Measurements from ENCODE around the gene NRBF2. TPM values are rescaled to one million over a fixed set of nuclear protein-coding genes. Genes with fewer than 3 reads are reported as not detected.

The NRBF2 gene
- total RNA-seq, 1 donor from 2014 or later: 14.2 TPM

DNA sequence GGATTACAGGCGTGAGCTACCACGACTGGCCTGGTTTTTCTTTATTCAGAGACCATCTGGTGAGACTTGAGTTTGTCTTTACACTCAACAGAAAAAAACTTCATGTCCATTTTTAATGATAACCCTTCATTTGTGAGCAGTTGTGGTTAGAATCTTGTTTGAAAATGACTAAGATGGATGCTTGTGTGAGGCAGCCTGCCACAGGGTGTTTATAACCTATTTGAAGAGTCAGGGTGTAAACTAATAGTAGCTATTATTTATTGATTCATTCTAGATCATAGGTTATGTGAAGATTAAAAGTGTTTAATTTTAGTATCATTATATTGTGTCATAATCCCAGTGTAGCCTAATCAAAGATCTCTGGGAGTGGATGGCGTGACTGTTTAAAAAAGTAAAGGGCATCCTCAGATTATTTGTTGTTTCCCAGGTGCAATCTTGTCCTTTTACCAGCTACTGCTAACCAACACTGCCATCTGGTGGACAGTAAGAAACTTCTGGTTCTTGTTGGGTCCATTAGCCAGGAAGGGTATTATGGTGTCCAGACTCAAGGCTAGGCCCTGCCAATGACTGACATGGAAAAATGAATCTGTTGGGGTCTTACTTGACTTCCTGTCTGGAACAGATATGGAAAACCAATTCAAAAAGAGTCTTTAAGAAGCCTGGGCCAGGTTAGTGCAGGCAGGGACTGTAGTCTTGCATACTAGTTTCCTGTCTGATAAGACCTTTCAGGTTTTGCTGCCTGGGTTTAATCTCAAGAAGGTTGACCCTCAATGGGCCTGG lies 24.9 kb downstream of the NRBF2 start:
- DNase-seq (ENCODE audit: low read depth in 2 of 2): peak; percentile 83 to 90

DNA sequence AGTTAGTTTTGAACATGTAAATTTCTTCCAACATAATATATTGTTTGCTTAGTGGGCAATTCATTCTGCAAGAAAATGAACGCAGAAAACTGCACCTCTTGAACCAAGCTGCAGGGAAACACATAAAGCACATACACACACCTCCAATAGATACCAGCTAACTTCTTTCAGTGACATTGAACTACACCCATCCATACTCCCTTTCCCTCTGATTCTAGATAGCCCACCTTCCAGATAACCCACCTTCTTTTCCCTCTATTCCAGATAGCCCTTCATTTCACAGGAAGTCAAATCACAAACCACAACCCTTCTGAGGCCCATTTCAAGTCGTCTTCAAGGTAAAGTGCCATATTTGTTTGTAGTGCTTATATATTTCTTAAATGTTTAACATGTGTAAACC lies 28.5 kb downstream of the NRBF2 start:
- DNase-seq (ENCODE audit: low read depth in 2 of 2): no peak

DNA sequence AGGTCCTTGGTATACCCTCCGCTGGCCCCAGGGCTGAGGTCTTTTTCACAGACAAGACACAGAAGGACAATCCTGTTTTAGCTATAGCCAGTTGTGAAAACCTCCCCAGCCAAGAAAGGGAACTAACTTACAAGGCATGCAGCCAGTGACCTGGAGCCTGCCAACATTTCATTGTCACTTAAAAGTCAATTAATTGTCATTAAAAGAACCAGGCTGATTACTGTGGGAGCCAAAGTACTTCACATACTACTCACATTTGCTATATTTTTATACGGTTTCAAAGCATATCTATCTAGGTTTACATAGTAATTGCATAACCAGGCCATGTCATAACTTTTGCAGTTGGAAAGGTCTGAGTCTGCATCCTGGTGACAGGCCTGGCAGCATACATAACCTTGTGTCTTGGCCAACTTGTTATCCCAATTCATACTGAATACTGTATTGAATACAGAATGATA lies 31.1 kb downstream of the NRBF2 start:
- no peak for DNase-seq (ENCODE audit: low read depth in 2 of 2)

DNA sequence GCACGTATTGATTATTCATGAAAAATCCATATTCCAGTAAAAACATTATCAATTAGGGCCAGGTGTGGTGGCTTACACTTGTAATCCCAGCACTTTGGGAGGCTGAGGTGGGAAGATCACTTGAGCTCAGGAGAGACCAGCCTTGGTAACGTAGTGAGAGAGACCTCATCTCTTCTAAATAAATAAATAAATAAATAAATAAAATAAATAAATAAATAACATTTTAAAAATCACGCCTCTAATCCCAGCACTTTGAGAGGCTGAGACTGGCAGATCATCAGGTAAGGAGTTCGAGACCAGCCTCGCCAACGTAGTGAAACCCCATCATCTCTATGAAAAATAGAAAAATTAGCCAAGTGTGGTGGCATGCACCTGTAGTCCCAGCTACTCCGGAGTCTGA lies 32.1 kb downstream of the NRBF2 start:
- no peak for DNase-seq (ENCODE audit: low read depth in 2 of 2)

DNA sequence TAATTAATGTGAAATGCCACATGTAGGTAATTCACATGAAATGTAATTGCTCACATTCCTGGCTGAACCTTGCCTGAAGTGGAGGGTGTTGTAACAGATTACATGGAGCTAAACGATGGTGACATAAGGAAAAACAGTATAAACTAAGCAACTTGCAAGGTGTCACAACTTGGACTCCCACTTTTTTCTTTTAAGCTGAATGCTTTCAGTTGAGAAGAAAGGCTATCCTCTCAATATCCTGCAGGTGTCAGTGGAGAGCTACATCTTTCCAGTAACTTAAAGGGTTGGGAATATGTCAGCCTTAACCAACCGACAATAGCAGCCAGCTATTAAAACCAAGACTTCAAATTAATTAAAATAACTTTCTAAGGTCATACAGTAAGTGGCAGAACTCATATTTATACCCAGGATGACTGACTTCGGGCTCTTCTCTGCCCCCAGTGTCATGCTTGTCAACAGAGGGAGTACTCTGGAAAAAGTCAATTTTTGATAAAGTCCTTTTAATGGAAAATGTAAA lies 33.7 kb downstream of the NRBF2 start:
- DNase-seq (ENCODE audit: low read depth in 2 of 2): peak; percentile 77 to 83

DNA sequence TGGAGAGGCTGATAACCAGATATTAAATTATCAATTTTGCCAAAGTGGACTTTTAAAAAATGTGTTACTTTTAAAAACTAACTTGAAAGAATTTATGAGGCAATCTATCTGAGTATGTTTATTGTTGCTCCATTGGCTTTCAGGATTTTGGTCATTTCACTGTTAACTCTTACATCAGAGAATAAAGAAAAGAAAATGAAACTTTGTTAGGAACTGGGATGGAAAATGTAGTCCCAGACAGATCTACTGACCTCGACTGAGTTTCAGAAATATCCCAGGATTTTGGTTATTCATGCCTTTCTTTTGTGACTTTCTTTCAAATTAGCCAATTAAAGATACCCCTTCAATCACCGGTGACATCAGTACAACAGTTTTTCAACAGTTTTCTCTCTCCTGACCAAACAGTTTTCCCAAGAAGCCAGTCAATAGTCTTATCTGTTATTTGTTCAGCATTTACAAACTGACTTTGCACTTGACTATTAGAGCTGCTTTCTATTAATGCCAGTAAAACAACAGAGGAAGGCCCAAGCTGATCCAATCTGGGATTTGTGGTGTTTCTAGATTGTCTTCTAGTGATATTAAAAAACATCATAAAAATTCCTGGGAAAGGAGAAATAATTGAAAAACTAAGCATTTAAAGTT lies 35.8 kb downstream of the NRBF2 start:
- DNase-seq (ENCODE audit: low read depth in 2 of 2): no peak

DNA sequence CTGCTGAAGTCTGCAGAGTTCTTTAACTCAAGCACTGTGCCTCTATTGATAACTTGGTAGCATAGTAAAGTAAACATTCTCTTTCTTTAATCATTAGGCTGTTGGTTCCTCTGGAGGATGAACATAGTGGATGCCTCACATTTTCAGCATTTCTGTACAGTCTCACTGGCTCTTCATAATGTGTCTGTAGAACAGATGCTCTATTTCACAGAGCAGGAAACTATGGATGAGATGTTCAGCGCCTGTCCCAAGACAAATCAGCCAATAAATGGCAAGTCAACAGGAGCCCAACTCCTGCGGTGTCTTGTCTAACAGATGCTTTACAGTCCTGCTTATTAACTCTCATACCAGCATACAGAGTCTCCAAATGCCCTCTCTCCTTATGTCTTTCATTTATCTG lies 36.5 kb downstream of the NRBF2 start:
- DNase-seq (ENCODE audit: low read depth in 2 of 2): no peak

DNA sequence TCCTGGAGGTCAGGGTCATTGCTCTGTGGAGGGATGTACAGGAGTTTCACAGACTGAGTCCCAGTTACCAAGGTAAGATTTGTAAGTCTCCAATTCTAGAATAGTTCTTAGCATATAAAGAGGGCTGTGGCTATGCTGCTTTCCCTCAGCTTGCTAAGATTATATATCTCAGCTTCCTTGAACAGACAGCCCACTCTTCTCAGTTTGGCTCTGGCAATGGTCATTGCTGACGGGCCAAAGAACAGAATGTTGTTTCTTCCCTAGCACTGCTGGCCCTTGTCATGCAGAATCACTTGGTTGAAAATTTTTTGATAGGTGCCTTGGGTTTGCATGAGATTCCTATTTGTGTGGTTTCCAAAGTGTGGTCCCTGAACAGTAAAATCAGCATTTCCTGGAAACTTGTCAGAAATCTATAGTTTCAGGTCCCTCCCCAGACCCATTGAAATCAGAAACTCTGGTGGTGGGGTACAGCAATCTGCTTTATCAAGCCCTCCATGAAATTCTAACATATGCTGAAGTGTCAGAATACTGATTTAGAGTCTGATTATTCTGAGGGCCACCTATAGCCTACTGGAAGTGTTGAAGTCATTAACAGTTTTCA lies 38.2 kb downstream of the NRBF2 start:
- DNase-seq (ENCODE audit: low read depth in 2 of 2): no peak

DNA sequence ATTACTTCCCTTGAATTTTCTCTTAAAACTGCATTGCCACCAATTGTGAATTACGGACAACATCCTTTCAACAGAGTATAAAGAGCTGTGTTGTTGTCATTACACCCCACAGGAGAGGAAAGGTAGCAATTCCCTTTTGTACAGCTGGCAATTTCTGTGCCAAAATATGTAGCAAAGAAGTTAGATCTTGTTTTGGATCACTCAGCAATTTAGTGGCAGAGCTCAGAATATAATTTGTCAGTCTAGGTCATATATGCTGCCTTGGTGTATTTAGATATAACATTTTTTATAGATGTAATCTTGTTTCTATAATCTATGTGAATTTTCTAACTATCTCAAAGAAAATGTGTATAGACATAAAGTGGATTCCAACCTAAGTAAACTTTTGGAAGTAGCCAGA lies 38.8 kb downstream of the NRBF2 start:
- DNase-seq (ENCODE audit: low read depth in 2 of 2): no peak

DNA sequence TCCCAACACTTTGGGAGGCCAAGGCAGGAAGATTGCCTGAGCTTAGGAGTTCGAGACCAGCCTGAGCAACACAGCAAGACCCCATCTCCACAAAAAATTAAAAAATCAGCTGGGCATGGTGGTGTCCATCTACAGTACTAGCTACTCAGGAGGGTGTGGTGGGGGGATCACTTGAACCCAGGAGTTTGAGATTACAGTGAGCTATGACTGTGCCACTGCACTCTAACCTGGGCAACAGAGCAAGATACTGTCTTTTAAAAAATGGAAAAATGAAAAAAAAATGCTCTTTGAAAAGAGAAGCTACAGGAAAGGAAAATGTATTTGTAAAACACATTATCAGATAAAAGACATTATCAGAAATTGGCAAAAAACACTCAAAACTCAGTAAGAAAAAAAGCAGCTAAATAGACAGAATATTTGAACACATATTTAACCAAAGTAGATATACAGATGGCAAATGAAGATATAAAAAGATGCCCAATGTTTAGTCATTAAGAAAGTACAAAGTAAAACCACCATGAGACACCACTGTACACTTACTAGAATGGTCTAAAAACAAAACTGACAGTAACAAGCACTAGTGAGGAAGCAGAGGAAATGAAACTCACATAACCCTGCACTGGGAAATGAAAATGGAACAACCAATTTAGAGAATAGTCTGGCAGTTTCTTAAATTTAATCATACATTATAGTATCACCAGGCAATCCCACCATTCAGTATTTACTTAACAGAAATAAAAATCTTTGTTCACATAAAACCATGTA lies 40.5 kb downstream of the NRBF2 start:
- DNase-seq (ENCODE audit: low read depth in 2 of 2): peak in 1 of 2 donors; percentile 12

DNA sequence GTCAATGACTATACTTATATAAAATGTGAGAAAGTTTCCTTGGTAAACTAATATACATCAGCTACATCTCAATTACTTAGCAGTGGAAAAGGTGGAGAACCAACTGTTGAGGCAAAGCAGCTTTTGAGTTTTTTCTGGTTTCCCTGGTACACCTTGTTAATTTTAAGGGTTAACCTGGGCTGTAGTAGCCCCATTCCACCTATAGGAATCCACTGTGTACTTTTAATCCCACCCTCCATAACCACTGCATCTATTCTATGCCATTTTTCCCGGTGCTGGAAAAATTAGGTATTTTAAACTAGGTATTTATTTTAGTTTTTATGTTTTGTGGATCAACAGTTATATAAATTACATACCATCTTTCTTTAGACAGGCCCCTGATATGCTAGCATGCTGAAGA lies 42.4 kb downstream of the NRBF2 start:
- no peak for DNase-seq (ENCODE audit: low read depth in 2 of 2)

DNA sequence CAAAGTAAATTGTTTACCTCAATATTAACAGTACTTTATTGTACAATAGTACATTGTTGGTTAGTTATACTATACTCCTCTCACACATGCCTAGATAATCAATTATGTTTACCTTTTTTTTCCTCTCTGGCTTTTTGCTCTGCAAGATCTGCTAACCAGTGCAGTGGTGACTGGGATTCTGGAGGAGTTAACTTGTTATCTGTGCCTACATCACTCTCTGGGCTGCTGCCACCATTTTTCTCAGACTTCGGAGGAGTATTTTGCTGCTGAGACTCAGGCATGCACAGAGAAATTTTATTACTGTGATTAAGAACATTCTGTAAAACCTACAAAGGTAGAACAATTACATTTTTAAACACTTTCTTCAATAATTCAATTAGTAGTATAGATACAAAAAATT lies 59.7 kb downstream of the NRBF2 start:
- DNase-seq (ENCODE audit: low read depth in 2 of 2): no peak

DNA sequence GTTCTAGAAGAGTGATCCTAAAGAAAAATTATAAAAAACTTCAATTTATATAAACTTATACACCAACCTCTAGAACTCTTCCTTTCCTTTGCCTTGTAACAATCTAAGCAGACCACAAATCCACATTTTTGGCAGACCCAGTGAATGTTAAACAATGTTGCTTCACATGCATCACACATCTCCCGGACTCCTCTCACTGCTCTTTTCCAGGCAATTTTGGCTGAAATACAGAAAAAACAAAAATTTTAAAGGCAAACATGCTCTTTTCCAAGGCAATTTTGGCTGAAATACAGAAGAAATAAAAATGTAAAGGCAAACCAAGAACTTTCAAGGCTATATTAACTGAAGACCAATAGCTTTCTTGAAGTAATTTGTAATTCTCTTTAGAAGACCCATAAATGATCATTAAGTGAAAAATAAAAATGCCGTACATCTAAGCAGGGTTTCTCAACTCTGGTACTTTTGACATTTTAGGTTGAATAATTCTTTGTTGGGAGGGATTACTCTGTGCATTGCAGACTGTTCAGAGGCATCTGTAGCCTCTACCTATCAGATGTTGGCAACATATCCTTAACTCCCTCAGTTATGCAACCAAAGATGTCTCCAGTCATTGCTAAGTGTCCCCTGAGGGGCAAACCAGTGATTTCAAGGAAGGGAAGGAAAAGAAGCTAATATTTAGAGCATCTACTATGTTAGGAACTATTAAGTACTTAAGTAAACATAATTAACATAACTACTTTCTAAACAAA lies 64.4 kb downstream of the NRBF2 start:
- DNase-seq (ENCODE audit: low read depth in 2 of 2): peak; percentile 22 to 41

DNA sequence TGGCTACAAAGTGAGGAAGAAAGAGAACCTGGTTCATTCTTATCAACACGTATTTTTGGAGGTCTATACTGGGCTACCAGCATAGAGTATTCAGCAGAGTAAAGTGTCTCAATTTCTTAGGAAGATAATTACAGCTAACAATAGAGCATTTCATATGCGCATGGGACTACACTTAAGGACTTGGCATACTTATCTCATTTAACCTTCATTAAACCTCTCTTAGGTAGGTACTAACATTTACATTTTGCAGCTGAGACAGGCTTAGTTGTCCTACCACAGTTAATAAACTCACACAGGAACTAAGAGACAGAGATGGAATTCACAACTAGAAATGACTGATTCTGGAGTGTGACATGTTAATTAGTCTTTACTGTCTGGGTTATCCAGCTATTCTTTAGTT lies 66.6 kb downstream of the NRBF2 start:
- DNase-seq (ENCODE audit: low read depth in 2 of 2): no peak

DNA sequence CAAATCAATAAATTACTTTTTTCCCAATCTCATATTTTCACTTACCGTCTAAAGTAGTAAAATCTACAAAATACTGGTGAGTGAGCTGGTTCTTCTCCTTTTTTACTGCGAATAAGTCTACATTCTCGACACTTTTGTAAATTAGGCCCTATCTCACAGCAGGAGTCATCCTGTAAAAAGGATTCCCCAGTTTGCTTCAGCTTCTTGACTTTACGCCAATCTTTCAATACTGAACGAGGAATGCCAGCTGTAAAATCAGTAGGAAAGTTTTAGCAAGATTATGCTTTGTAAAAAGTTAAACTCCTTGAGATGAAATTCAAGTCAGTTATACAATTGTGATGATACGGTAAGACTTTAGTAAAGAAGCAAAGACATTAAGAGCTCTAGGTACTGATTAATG lies 67.3 kb downstream of the NRBF2 start:
- no peak for DNase-seq (ENCODE audit: low read depth in 2 of 2)

DNA sequence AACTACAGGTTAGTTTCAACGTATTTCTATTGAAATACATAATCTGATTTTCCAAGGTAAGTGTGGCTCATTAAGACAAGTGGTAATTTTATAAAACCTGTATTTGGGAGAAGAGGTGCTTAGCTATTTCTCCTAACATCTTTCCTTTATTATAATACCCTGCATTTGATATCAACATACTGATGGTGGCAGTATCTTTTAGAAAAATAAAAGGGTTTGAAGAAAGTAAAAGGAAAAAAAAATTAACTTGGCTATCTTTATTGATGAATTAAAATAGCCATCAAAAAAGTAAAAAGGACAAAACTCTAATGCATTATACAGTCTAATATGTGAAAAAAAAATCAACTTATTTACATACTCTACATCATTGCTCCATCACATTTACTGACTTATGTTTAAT lies 68.0 kb downstream of the NRBF2 start:
- DNase-seq (ENCODE audit: low read depth in 2 of 2): no peak
